Measurements from ENCODE around the gene VSTM5. TPM values are rescaled to one million over a fixed set of nuclear protein-coding genes. Genes with fewer than 3 reads are reported as not detected.

The VSTM5 gene
- total RNA-seq, 1 experiment from 2014 or later = not detected

- Histone ChIP-seq H3K23me2 (ENCODE audit: insufficient read length, low read depth, low read length, poor library complexity, severe bottlenecking) (peaks cover 5% of the 10 kb centered on the region), H3K9me3 (ENCODE audit: control insufficient read depth, low read depth, low read length) (no peaks in the 10 kb centered on the region), H3K18ac (ENCODE audit: insufficient read length, low read depth, low read length) (no peak overlapping the region), H2BK15ac (ENCODE audit: low read depth, low read length) (no peak overlapping the region), H3K56ac (ENCODE audit: insufficient read length, low read depth, low read length) (no peak overlapping the region), H3T11ph (ENCODE audit: low read length) (no peak overlapping the region), H2AK5ac (ENCODE audit: insufficient read length, low read length) (no peak overlapping the region), H3K9ac (ENCODE audit: extremely low read depth, insufficient read length, low read length) (no peak overlapping the region), H3K79me1 (ENCODE audit: insufficient read depth, low read depth, low read length, poor library complexity, severe bottlenecking) (no peaks in the 10 kb centered on the region), H3K4ac (ENCODE audit: low read depth, low read length) (no peak overlapping the region), H3K79me2 (ENCODE audit: insufficient read depth, low read length) (no peaks in the 10 kb centered on the region), H2BK5ac (ENCODE audit: insufficient read length, low read length) (no peak overlapping the region), H4K20me1 (ENCODE audit: control insufficient read depth, insufficient read depth, insufficient read length) (no peaks in the 10 kb centered on the region), H2AFZ (ENCODE audit: low read length) (no peak overlapping the region), H2BK12ac (ENCODE audit: insufficient read length, low read depth, low read length) (no peak overlapping the region), H2BK20ac (ENCODE audit: low read depth, low read length, poor library complexity, severe bottlenecking) (no peak overlapping the region), H4K91ac (ENCODE audit: insufficient read length, low read depth, low read length) (no peak overlapping the region), H3K27ac (ENCODE audit: insufficient read length, low read depth, low read length) (no peak overlapping the region), H4K8ac (replicated peaks; ENCODE audit: insufficient read length, low read depth, low read length) (no peak overlapping the region), H3K23ac (ENCODE audit: insufficient read length, low read depth, low read length) (no peak overlapping the region), H3K4me2 (ENCODE audit: insufficient read depth, insufficient read length, low read length) (no peak overlapping the region), H3K27me3 (ENCODE audit: insufficient read depth, low read length) (no peaks in the 10 kb centered on the region), H3K4me1 (ENCODE audit: insufficient read depth, low read length) (no peaks in the 10 kb centered on the region; the same call in 1 of the 2 replicates), H2BK120ac (ENCODE audit: low read depth, low read length, poor library complexity, severe bottlenecking) (no peak overlapping the region), H4K5ac (ENCODE audit: insufficient read length, low read depth, low read length) (no peak overlapping the region), H3K14ac (ENCODE audit: insufficient read depth, low read length) (no peak overlapping the region)
- Mint-ChIP-seq H3K36me3 (ENCODE audit: insufficient read depth in 1 of 3, low read depth in 3 of 3) (no peaks in the 10 kb centered on the region), H3K4me3 (no peak overlapping the region), H3K9me3 (no peaks in the 10 kb centered on the region), H3K4me1 (peaks cover 0 to 7% of the 10 kb centered on the region in 2 experiments; a peak in 2 of 4 replicates), H3K27me3 (ENCODE audit: low read depth) (no peaks in the 10 kb centered on the region; the same call in 1 of the 2 replicates), H3K27ac (no peak overlapping the region)
- WGBS (ENCODE audit: extremely low coverage, insufficient read length, low lambda C conversion rate) = no CpG with 5 or more reads among the region's 2 CpGs
- no peak for DNase-seq
- TF ChIP-seq CTCF (conservative IDR thresholded peaks at IDR 0.05) = no peak
Measured at GRCh38 chr11:93846411-93846810, 4.0 kb downstream of the VSTM5 start.
